ENCODE measurements around the gene LPP.

DNA sequence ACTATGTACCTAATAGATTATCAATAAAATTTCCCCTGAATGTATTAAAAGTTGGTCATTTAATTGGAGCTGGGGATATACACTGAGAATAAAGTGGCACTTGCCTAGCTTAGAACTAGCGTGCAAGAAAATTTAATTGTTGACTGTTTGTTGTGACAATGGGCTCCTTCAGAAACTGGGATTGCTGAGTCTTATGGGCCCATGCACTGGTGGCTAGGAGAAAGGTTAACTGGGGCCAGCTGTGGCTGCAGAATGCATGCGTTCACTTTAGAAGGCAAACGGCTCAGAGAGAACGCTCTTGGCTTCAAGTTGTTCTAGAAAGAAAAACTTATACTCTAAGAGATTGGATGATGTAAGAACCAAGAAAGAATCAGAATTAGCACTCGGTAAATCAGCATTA lies 18.7 kb upstream of the LPP start:
- TF ChIP-seq GATA3 (IDR thresholded peaks at IDR 0.05; ENCODE audit: low read depth, low read length): no peak
- TF ChIP-seq GATA2 (IDR thresholded peaks at IDR 0.05; ENCODE audit: low read depth, low read length): no peak

Data from SH-SY5Y (cell line).